ENCODE results near the gene FAR1.
"Not testable (repeated sequence)": the region's sequence is repeated elsewhere in the genome, so short reads cannot be mapped to it uniquely, and the experiment has no call there.

Gene FAR1

DNA sequence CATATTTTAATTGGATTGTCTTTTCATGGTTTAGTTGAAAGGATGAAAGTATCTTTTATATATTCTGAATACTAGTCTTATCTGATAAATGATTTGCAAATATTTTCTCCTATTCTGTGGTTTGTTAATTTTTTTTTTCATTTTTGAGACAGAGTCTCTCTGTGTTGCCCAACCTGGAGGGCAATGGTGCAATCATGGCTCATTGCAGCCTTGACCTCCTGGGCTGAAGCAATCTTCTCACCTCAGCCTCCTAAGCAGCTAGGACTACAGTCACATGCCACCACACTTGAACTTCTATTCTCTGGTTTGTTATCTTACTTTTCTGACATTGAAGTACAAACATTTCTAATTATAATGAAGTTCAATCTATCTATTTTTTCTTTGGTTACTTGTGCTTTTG is 30.0 kb upstream of the FAR1 start:
- TF ChIP-seq, protein P1, sequence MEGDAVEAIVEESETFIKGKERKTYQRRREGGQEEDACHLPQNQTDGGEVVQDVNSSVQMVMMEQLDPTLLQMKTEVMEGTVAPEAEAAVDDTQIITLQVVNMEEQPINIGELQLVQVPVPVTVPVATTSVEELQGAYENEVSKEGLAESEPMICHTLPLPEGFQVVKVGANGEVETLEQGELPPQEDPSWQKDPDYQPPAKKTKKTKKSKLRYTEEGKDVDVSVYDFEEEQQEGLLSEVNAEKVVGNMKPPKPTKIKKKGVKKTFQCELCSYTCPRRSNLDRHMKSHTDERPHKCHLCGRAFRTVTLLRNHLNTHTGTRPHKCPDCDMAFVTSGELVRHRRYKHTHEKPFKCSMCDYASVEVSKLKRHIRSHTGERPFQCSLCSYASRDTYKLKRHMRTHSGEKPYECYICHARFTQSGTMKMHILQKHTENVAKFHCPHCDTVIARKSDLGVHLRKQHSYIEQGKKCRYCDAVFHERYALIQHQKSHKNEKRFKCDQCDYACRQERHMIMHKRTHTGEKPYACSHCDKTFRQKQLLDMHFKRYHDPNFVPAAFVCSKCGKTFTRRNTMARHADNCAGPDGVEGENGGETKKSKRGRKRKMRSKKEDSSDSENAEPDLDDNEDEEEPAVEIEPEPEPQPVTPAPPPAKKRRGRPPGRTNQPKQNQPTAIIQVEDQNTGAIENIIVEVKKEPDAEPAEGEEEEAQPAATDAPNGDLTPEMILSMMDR (IDR thresholded peaks at IDR 0.05; ENCODE audit: low read depth, low read length): no peak
- no peak for DNase-seq (ENCODE audit: extremely low read depth, low read depth)

DNA sequence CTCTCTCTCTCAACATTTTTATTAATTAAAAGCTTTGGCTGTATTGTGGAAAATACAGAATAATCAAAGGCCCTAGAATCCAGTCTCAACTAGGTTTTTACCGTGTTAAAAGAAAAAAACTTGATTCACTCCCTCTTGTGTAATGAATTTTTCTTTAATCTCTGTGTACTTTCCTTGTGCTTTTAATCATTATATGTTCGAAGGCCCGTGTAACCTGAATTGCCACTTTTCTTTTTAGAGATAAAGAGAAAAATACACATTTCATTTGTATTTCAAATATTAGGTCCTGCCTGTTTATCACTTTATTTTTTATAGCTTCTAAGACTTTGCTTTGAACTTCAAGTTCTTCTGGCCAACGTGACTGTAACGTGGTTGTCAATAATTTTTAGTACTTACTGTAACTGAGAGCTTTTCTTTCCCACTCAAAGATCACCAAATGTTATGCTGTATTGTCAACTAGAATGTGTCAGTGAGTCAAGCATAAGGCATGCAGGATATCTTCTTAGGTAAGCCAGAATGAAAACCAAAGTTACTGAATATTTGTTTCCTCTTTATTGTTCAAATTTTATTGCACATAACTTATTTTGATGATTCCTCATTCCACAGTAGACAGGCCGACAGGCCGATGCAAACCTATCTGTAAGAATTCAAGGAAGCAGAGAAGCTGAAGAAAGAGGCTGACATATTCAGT is 23.3 kb upstream of the FAR1 start:
- no peak for DNase-seq (ENCODE audit: extremely low read depth, low read depth)
- TF ChIP-seq, protein P1 (IDR thresholded peaks at IDR 0.05; ENCODE audit: low read depth, low read length): no peak

DNA sequence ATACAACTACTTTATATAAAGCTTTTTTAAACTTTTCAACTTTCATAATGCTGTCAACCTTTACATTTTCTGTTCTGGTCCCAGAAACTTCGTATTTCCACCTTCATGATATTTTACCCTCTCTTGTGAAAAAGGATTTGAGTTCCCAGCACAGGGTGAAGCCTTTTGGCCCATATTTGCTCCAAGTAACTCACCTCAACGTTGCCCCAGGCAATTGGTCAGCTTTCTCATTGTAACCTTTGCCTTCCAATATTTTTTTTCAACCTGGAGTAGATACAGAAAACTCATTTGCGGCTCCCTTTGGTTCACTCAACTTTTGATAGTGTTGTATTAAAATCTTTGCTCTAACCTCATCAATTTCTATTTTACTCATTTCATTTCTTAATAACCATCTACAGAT is 21.1 kb upstream of the FAR1 start:
- no peak for DNase-seq (ENCODE audit: extremely low read depth, low read depth)
- TF ChIP-seq, protein P1 (IDR thresholded peaks at IDR 0.05; ENCODE audit: low read depth, low read length): no peak

DNA sequence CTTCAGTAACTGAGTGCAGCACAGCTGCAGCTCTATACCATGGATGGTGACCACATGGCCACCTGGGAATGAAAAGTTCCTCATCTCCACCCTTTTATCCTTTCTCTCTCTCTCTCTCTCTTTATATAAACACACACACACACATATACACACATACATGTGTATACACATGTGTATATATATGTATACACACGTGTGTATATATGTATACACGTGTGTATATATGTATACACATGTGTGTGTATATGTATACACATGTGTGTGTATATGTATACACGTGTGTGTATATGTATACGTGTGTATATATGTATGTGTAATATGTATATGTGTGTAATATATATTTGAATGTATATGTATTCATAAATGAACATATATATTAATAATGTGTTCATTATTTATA is 18.8 kb upstream of the FAR1 start:
- TF ChIP-seq, protein P1 (IDR thresholded peaks at IDR 0.05; ENCODE audit: low read depth, low read length): no peak

DNA sequence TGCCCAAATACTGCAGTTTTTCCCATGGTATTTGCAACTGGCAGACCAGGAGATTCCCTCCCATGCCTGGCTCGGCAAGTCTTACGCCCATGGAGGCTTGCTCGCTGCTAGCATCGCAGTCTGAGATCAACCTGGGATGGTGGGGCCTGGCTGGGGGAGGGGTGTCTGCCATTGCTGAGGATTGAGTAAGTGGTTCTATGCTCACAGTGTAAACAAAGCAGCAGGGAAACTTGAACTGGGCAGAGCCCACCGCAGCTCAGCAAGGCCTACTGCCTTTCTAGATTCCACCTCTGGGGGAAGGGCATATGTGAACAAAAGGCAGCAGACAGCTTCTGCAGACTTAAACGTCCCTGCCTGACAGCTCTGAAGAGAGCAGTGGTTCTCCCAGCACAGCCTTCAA is 17.0 kb upstream of the FAR1 start:
- not testable (repeated sequence) for DNase-seq (ENCODE audit: extremely low read depth, low read depth)

More for the DNA sequence above, 18.8 kb upstream of the FAR1 start:
- no peak for DNase-seq (ENCODE audit: extremely low read depth, low read depth)

DNA sequence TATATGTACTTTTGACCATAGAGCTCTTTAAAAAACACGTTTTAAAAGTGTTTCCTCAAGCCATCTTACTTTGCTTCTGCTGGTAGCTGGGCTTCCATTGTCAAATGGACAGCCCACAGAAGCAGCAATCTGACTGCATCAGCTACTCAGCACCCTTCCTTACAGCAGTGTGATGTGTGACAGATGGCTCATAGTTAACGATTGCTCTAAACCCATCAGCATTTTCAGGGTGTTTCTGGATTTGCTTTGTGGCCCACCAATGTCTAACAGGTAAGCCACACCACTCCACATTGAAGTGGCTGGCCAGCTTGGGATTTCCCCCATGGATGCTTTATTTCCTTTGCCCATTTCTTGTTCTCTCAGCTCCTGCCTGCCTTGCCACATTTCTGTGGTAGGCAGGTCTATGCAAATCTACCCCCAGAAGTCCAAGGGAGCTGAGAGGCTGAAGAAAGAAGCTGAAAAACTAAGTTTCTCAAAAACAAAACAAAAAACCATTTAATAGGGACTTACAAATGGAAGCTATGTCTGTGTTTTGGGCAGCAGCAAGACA is 7.3 kb upstream of the FAR1 start:
- TF ChIP-seq, protein P1 (IDR thresholded peaks at IDR 0.05; ENCODE audit: low read depth, low read length): no peak
- DNase-seq (ENCODE audit: extremely low read depth, low read depth): no peak

DNA sequence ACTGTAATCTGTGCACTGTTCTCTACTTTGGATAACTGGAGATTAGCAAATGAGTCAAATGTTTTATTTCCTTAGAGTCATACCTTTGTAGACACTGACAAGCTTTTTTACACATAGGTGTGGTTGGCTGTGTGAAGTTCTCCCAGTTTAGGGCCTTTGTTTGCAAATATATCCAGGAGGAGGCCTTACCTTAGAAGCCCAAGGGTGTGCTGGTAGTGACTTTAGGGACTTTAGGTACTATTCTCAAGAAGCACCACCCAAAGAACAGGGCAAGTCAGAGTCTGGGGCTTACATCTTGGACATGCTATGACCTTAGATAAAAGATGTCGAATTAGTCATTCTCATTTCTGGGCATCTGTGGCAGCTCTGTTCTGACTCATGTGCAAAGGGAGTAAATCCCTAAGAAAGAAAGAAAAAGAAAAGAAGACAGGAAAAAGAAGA is 4.8 kb upstream of the FAR1 start:
- no peak for DNase-seq (ENCODE audit: extremely low read depth, low read depth)
- TF ChIP-seq, protein P1 (IDR thresholded peaks at IDR 0.05; ENCODE audit: low read depth, low read length): no peak

DNA sequence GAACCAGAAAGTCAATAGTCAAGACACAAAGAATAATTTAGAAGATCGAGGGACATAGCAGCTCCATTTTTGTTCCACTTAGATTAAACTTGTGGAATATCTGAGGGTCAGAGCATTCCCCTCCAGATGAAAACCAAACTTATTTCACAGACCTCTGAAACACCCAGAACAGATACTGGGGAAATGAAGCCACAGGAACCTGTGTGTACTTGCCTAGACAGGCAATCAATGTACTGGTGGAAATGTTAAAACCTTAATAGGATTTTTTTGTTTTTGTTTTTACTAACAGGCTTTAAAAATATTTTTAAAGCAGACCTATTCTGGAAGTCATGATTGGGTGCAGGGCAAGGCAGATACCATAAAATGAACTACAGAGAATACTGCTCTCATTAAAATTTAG is 4.1 kb upstream of the FAR1 start:
- TF ChIP-seq, protein P1 (IDR thresholded peaks at IDR 0.05; ENCODE audit: low read depth, low read length): no peak
- DNase-seq (ENCODE audit: extremely low read depth, low read depth): no peak

Data from AG09319 (cell line).